ENCODE results near the gene BAIAP2L1. TPM values are rescaled to one million over a fixed set of nuclear protein-coding genes. Genes with fewer than 3 reads are reported as not detected.

BAIAP2L1 gene
- polyA plus RNA-seq, 1 donor (not counting 4 experiments of a cell fraction or from before 2014, with no cell fraction given): 41.7 TPM

DNA sequence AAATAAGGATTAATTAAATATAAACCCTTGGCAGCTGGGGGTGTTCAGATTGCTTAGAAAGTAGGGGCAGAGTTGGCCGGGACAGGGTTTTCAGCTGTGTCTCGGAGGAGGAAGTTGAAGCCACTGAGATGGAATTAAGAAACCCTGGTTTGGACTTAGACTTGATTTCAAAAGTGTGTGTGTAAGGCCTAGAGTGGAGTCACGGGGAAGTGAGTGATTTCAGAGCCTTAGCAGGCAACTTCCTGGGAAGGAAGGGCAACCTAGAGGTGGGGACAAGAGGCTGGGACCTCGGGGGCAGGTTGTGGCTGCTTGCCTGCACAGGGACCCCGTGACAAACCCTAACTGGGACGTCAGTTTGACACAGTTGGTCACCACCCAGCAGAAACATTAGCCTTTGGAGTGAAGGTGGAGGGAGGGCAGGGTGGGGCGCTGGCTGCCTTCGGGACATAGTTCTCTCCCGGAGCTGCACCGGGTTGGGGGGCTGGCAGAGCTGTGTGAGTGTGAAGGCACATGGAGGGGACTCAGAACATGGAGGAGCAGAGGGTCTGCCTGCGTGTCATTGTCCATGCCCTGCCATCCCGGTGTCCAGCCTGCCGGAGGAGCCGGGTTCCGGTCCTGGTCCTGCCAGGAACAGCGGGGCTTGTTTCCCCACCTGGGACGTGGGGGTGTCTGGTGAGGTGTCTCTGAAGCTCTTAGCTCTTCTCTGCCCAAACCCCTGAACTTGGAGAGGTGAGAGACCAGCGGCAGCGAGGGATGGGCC lies 117.6 kb downstream of the BAIAP2L1 start:
- Histone ChIP-seq H3K27me3 (ENCODE audit: control insufficient read depth, extremely low read depth, insufficient read depth, low read length) (no peaks in the 10 kb centered on the region), H3K9me3 (ENCODE audit: control insufficient read depth, low read depth, low read length) (no peaks in the 10 kb centered on the region), H2AFZ (ENCODE audit: control insufficient read depth, low read length) (no peak overlapping the region), H3K9me1 (ENCODE audit: control insufficient read depth, extremely low read depth, insufficient read depth, low read length) (peaks cover 2% of the 10 kb centered on the region), H3K27ac (ENCODE audit: control insufficient read depth, insufficient read depth, low read length) (peak overlapping the region; percentile 78), H3K79me2 (ENCODE audit: control insufficient read depth, insufficient read depth, low read length) (peaks cover 45% of the 10 kb centered on the region), H3K4me2 (ENCODE audit: control insufficient read depth, extremely low read depth, insufficient read depth, low read depth, low read length) (peak overlapping the region; percentile 96), H3K4me3 (ENCODE audit: control insufficient read depth in 2 of 3, extremely low read depth in 1 of 3, insufficient read depth in 2 of 3, low read depth in 1 of 3, low read length in 3 of 3) (peak overlapping the region; percentile 67 to 89 (median 77)), H3K4me1 (ENCODE audit: control insufficient read depth, extremely low read depth, insufficient read depth, low read length) (peaks cover 53% of the 10 kb centered on the region), H3K9ac (ENCODE audit: control insufficient read depth, extremely low read depth, insufficient read depth, low read length) (peak overlapping the region; percentile 78), H3K36me3 (ENCODE audit: control insufficient read depth in 2 of 2, extremely low read depth in 1 of 2, insufficient read depth in 2 of 2, low read length in 2 of 2) (peaks cover 5 to 15% of the 10 kb centered on the region in 2 experiments), H4K20me1 (ENCODE audit: control insufficient read depth, extremely low read depth, insufficient read depth, low read length) (peaks cover 6% of the 10 kb centered on the region)
- dilution Hi-C loops (cut with MboI; ENCODE audit: extremely low pct_ligation_motif_present, low sequenced_read_pairs): no loop called here
- FAIRE-seq: peak; percentile 53
- DNase-seq (ENCODE audit: low read depth, low spot score): no peak
- TF ChIP-seq CTCF (optimal IDR thresholded peaks at IDR 0.05 in 1 of 3, IDR thresholded peaks at IDR 0.05 in 1 of 3, conservative IDR thresholded peaks at IDR 0.05 in 1 of 3; ENCODE audit: extremely low read depth in 1 of 3, insufficient read depth in 2 of 3, low read length in 3 of 3) (no peak), EZH2 (IDR thresholded peaks at IDR 0.05; ENCODE audit: low read length) (no peak)

DNA sequence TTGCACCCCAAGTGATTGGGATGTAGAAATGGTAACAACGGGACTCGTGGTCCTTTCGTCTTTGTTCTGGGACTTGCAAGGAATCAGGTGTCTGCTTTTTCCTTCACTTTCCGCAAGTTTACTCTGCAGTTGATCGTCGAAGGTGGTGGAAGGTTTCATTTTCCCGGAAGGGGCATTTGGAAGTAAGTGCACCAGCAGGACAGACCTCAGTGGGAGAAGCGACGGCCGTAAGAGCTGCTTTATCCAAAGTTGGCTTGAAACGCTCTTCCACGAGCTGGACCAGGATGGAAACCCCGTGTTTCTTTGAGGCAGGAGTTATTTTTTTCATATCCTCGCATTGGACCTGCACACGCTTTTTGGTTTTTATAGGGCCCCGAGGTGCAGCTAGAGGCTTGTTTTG lies 118.2 kb downstream of the BAIAP2L1 start:
- Histone ChIP-seq H3K79me2 (ENCODE audit: control insufficient read depth, insufficient read depth, low read length) (peaks cover 41% of the 10 kb centered on the region), H3K27ac (ENCODE audit: control insufficient read depth, insufficient read depth, low read length) (peak overlapping the region; percentile 78), H2AFZ (ENCODE audit: control insufficient read depth, low read length) (no peak overlapping the region), H3K9ac (ENCODE audit: control insufficient read depth, extremely low read depth, insufficient read depth, low read length) (peak overlapping the region; percentile 78), H3K9me1 (ENCODE audit: control insufficient read depth, extremely low read depth, insufficient read depth, low read length) (peaks cover 2% of the 10 kb centered on the region), H3K4me1 (ENCODE audit: control insufficient read depth, extremely low read depth, insufficient read depth, low read length) (peaks cover 47% of the 10 kb centered on the region), H3K9me3 (ENCODE audit: control insufficient read depth, low read depth, low read length) (no peaks in the 10 kb centered on the region), H3K36me3 (ENCODE audit: control insufficient read depth in 2 of 2, extremely low read depth in 1 of 2, insufficient read depth in 2 of 2, low read length in 2 of 2) (peaks cover 4 to 12% of the 10 kb centered on the region in 2 experiments), H3K27me3 (ENCODE audit: control insufficient read depth, extremely low read depth, insufficient read depth, low read length) (no peaks in the 10 kb centered on the region), H3K4me2 (ENCODE audit: control insufficient read depth, extremely low read depth, insufficient read depth, low read depth, low read length) (peak overlapping the region; percentile 96), H3K4me3 (ENCODE audit: control insufficient read depth in 2 of 3, extremely low read depth in 1 of 3, insufficient read depth in 2 of 3, low read depth in 1 of 3, low read length in 3 of 3) (peak overlapping the region; percentile 67 to 89 (median 77)), H4K20me1 (ENCODE audit: control insufficient read depth, extremely low read depth, insufficient read depth, low read length) (no peaks in the 10 kb centered on the region)
- no peak for DNase-seq (ENCODE audit: low read depth, low spot score)
- TF ChIP-seq CTCF (optimal IDR thresholded peaks at IDR 0.05 in 1 of 3, IDR thresholded peaks at IDR 0.05 in 1 of 3, conservative IDR thresholded peaks at IDR 0.05 in 1 of 3; ENCODE audit: extremely low read depth in 1 of 3, insufficient read depth in 2 of 3, low read length in 3 of 3) (no peak), EZH2 (IDR thresholded peaks at IDR 0.05; ENCODE audit: low read length) (no peak)
- no peak for FAIRE-seq
- dilution Hi-C loops (cut with MboI; ENCODE audit: extremely low pct_ligation_motif_present, low sequenced_read_pairs): no loop called here

Measured in keratinocyte (primary cell).